ENCODE data around the gene SERPINH1.

Gene SERPINH1

GRCh38 chr11:75601494-75601893 lies 39.4 kb downstream of the SERPINH1 start:
- no peak for DNase-seq (ENCODE audit: low read depth)
- H3K4me3 ChIP-seq (ENCODE audit: control insufficient read depth, low read depth, low read length), result no peak overlapping the region
- no peak for TF ChIP-seq CTCF (conservative IDR thresholded peaks at IDR 0.05; ENCODE audit: control insufficient read depth, insufficient read depth, low read depth, low read length)

GRCh38 chr11:75602951-75603350 lies 40.9 kb downstream of the SERPINH1 start:
- no peak for TF ChIP-seq CTCF (conservative IDR thresholded peaks at IDR 0.05; ENCODE audit: control insufficient read depth, insufficient read depth, low read depth, low read length)
- no peak for DNase-seq (ENCODE audit: low read depth)
- H3K4me3 ChIP-seq (ENCODE audit: control insufficient read depth, low read depth, low read length), result no peak overlapping the region

- peak; percentile 96 for DNase-seq (ENCODE audit: low read depth)
- no peak for TF ChIP-seq CTCF (conservative IDR thresholded peaks at IDR 0.05; ENCODE audit: control insufficient read depth, insufficient read depth, low read depth, low read length)
- H3K4me3 ChIP-seq (ENCODE audit: control insufficient read depth, low read depth, low read length), result no peak overlapping the region
Observed at GRCh38 chr11:75603791-75604736, 42.0 kb downstream of the SERPINH1 start.

- no peak for TF ChIP-seq CTCF (conservative IDR thresholded peaks at IDR 0.05; ENCODE audit: control insufficient read depth, insufficient read depth, low read depth, low read length)
- H3K4me3 ChIP-seq (ENCODE audit: control insufficient read depth, low read depth, low read length), result no peak overlapping the region
- DNase-seq (ENCODE audit: low read depth), result no peak
Observed at GRCh38 chr11:75606099-75606498, 44.0 kb downstream of the SERPINH1 start.

GRCh38 chr11:75611823-75612222 lies 49.8 kb downstream of the SERPINH1 start:
- no peak for TF ChIP-seq CTCF (conservative IDR thresholded peaks at IDR 0.05; ENCODE audit: control insufficient read depth, insufficient read depth, low read depth, low read length)
- DNase-seq (ENCODE audit: low read depth), result no peak
- no peak overlapping the region for H3K4me3 ChIP-seq (ENCODE audit: control insufficient read depth, low read depth, low read length)

- no peak for DNase-seq (ENCODE audit: low read depth)
- TF ChIP-seq CTCF (conservative IDR thresholded peaks at IDR 0.05; ENCODE audit: control insufficient read depth, insufficient read depth, low read depth, low read length), result no peak
- H3K4me3 ChIP-seq (ENCODE audit: control insufficient read depth, low read depth, low read length), result no peak overlapping the region
Observed at GRCh38 chr11:75615751-75616150, 53.7 kb downstream of the SERPINH1 start.
